ENCODE results near the gene EDAR.

Gene EDAR

GRCh38 chr2:109001201-109001600 is 12.2 kb upstream of the EDAR start:
- Histone ChIP-seq H3K36me3 (ENCODE audit: control insufficient read depth in 2 of 2, insufficient read depth in 2 of 2, low read length in 2 of 2) (no peaks in the 10 kb centered on the region), H3K9ac (ENCODE audit: low read length in 2 of 2) (no peak overlapping the region), H3K4me1 (ENCODE audit: control insufficient read depth, insufficient read depth, low read length) (no peaks in the 10 kb centered on the region), H3K27ac (ENCODE audit: low read length) (no peak overlapping the region), H3K27me3 (ENCODE audit: control insufficient read depth in 1 of 2, insufficient read depth in 2 of 2, low read length in 2 of 2) (no peaks in the 10 kb centered on the region), H3K4me3 (ENCODE audit: low read length in 2 of 2) (no peak overlapping the region), H3K9me3 (ENCODE audit: control insufficient read depth in 2 of 2, low read length in 2 of 2) (no peaks in the 10 kb centered on the region)

- Histone ChIP-seq H3K36me3 (ENCODE audit: control insufficient read depth in 2 of 2, insufficient read depth in 2 of 2, low read length in 2 of 2) (no peaks in the 10 kb centered on the region), H3K4me1 (ENCODE audit: control insufficient read depth, insufficient read depth, low read length) (no peaks in the 10 kb centered on the region), H3K27ac (ENCODE audit: low read length) (no peak overlapping the region), H3K9me3 (ENCODE audit: control insufficient read depth in 2 of 2, low read length in 2 of 2) (no peaks in the 10 kb centered on the region), H3K4me3 (ENCODE audit: low read length in 2 of 2) (no peak overlapping the region), H3K9ac (ENCODE audit: low read length in 2 of 2) (no peak overlapping the region), H3K27me3 (ENCODE audit: control insufficient read depth in 1 of 2, insufficient read depth in 2 of 2, low read length in 2 of 2) (no peaks in the 10 kb centered on the region)
Measured at GRCh38 chr2:109000738-109001137, 11.7 kb upstream of the EDAR start.

DNA sequence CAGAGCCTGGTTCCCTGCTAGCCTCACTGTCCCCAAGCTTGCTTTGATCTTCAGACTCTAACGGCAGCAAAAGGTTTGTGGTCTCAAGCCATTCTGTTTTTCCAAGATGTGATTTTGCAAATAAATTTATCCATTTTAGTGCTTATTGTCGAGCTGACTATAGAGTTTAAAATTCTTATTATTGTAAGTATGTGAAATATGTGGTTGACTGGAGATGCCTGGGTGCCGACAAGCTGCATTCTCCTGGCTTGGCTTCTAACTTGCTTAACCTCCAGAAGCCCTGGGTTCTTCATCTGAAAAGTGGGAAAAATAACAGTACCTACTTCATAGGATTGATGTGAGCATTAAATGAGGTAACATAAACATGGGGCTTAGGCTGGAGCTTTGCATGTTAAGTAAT is 9.9 kb upstream of the EDAR start:
- Histone ChIP-seq H3K27me3 (ENCODE audit: control insufficient read depth in 1 of 2, insufficient read depth in 2 of 2, low read length in 2 of 2) (peaks cover 0 to 2% of the 10 kb centered on the region in 2 donors), H3K27ac (ENCODE audit: low read length) (no peak overlapping the region), H3K9ac (ENCODE audit: low read length in 2 of 2) (no peak overlapping the region), H3K4me1 (ENCODE audit: control insufficient read depth, insufficient read depth, low read length) (no peaks in the 10 kb centered on the region), H3K36me3 (ENCODE audit: control insufficient read depth in 2 of 2, insufficient read depth in 2 of 2, low read length in 2 of 2) (no peaks in the 10 kb centered on the region), H3K9me3 (ENCODE audit: control insufficient read depth in 2 of 2, low read length in 2 of 2) (no peaks in the 10 kb centered on the region), H3K4me3 (ENCODE audit: low read length in 2 of 2) (no peak overlapping the region)

GRCh38 chr2:108994178-108994577 is 5.2 kb upstream of the EDAR start:
- Histone ChIP-seq H3K4me3 (ENCODE audit: low read length in 2 of 2) (no peak overlapping the region), H3K4me1 (ENCODE audit: control insufficient read depth, insufficient read depth, low read length) (no peaks in the 10 kb centered on the region), H3K9me3 (ENCODE audit: control insufficient read depth in 2 of 2, low read length in 2 of 2) (no peaks in the 10 kb centered on the region), H3K9ac (ENCODE audit: low read length in 2 of 2) (no peak overlapping the region), H3K27me3 (ENCODE audit: control insufficient read depth in 1 of 2, insufficient read depth in 2 of 2, low read length in 2 of 2) (peaks cover 0 to 2% of the 10 kb centered on the region in 2 donors), H3K36me3 (ENCODE audit: control insufficient read depth in 2 of 2, insufficient read depth in 2 of 2, low read length in 2 of 2) (no peaks in the 10 kb centered on the region), H3K27ac (ENCODE audit: low read length) (no peak overlapping the region)

GRCh38 chr2:108993095-108993937 is 4.3 kb upstream of the EDAR start:
- H3K4me3 ChIP-seq (ENCODE audit: low read length in 2 of 2), result no peak overlapping the region
- H3K36me3 ChIP-seq (ENCODE audit: control insufficient read depth in 2 of 2, insufficient read depth in 2 of 2, low read length in 2 of 2), result no peaks in the 10 kb centered on the region

DNA sequence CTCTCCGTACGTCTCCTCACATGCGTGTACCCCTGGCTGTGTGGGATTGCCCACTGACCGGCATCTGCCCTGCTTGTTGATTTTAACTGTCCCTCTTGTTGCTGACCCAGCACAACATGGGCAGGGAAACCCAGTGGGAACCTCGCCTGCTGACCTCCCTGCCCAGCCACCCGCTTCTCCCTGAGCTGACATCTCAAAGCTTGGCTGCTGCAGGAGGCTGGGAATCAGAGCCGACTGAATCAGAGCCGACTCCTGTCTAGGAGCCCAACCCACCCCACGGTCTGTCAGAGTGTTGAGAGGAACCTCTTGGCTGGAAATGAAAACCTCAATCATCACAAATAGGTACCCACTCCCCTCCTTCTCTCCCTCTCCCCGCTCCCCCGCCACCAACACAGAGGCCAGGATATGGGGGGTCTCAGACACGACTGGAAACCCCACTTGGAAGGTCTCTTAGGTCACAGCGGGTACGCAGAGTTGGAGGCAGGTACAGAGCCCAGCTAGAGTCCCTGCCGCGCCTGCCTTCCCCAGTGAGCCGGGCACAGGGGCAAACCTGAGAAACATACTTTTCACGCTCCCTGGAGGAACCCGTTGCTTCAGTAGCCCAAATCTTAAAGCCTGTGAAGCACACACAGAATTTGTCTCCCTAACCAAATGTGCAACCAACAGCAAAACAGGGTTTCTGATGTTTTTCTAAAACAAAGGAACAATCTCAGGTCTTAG is 784 bp downstream of the EDAR start:
- Histone ChIP-seq H3K9me3 (ENCODE audit: control insufficient read depth in 2 of 2, low read length in 2 of 2) (no peaks in the 10 kb centered on the region), H3K4me3 (ENCODE audit: low read length in 2 of 2) (no peak overlapping the region), H3K9ac (ENCODE audit: low read length in 2 of 2) (no peak overlapping the region), H3K36me3 (ENCODE audit: control insufficient read depth in 2 of 2, insufficient read depth in 2 of 2, low read length in 2 of 2) (no peaks in the 10 kb centered on the region), H3K27me3 (ENCODE audit: control insufficient read depth in 1 of 2, insufficient read depth in 2 of 2, low read length in 2 of 2) (peaks cover 4 to 10% of the 10 kb centered on the region in 2 donors), H3K27ac (ENCODE audit: low read length) (no peak overlapping the region), H3K4me1 (ENCODE audit: control insufficient read depth, insufficient read depth, low read length) (peaks cover 2% of the 10 kb centered on the region)

More at GRCh38 chr2:108993095-108993937, 4.3 kb upstream of the EDAR start:
- Histone ChIP-seq H3K4me1 (ENCODE audit: control insufficient read depth, insufficient read depth, low read length) (peaks cover 2% of the 10 kb centered on the region), H3K27me3 (ENCODE audit: control insufficient read depth in 1 of 2, insufficient read depth in 2 of 2, low read length in 2 of 2) (peaks cover 3 to 5% of the 10 kb centered on the region in 2 donors), H3K9ac (ENCODE audit: low read length in 2 of 2) (no peak overlapping the region), H3K9me3 (ENCODE audit: control insufficient read depth in 2 of 2, low read length in 2 of 2) (no peaks in the 10 kb centered on the region), H3K27ac (ENCODE audit: low read length) (no peak overlapping the region)

GRCh38 chr2:108986916-108987510 is 2.0 kb downstream of the EDAR start:
- H3K9me3 ChIP-seq (ENCODE audit: control insufficient read depth in 2 of 2, low read length in 2 of 2), result no peaks in the 10 kb centered on the region
- H3K36me3 ChIP-seq (ENCODE audit: control insufficient read depth in 2 of 2, insufficient read depth in 2 of 2, low read length in 2 of 2), result no peaks in the 10 kb centered on the region
- peaks cover 2% of the 10 kb centered on the region for H3K4me1 ChIP-seq (ENCODE audit: control insufficient read depth, insufficient read depth, low read length)
- H3K4me3 ChIP-seq (ENCODE audit: low read length in 2 of 2), result no peak overlapping the region
- peaks cover 4 to 10% of the 10 kb centered on the region in 2 donors for H3K27me3 ChIP-seq (ENCODE audit: control insufficient read depth in 1 of 2, insufficient read depth in 2 of 2, low read length in 2 of 2)
- no peak overlapping the region for H3K27ac ChIP-seq (ENCODE audit: low read length)
- no peak overlapping the region for H3K9ac ChIP-seq (ENCODE audit: low read length in 2 of 2)

DNA sequence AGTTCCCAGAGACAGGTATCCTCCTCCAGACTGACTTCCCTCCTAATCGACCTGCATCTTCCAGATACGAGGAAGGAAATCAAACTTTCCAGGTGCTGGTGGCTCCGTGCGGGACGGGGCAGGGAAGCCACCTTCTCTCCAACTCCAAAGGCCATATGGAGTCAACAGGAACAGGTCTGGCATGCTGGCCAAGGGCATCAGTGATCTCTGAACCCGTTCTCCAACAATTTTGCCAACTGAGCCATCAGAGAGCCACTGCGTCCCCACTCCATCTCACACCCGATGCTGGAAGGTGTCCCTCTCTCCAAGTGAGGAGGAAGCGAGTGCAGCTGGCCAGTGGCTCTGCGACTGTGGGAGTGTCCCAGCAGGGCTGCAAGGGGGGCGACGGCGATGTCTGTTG is 5.4 kb downstream of the EDAR start:
- Histone ChIP-seq H3K4me3 (ENCODE audit: low read length in 2 of 2) (no peak overlapping the region), H3K4me1 (ENCODE audit: control insufficient read depth, insufficient read depth, low read length) (peaks cover 4% of the 10 kb centered on the region), H3K27me3 (ENCODE audit: control insufficient read depth in 1 of 2, insufficient read depth in 2 of 2, low read length in 2 of 2) (peaks cover 3 to 7% of the 10 kb centered on the region in 2 donors), H3K9ac (ENCODE audit: low read length in 2 of 2) (no peak overlapping the region), H3K27ac (ENCODE audit: low read length) (no peak overlapping the region), H3K36me3 (ENCODE audit: control insufficient read depth in 2 of 2, insufficient read depth in 2 of 2, low read length in 2 of 2) (no peaks in the 10 kb centered on the region), H3K9me3 (ENCODE audit: control insufficient read depth in 2 of 2, low read length in 2 of 2) (no peaks in the 10 kb centered on the region)

GRCh38 chr2:108983061-108983460 is 6.0 kb downstream of the EDAR start:
- Histone ChIP-seq H3K27me3 (ENCODE audit: control insufficient read depth in 1 of 2, insufficient read depth in 2 of 2, low read length in 2 of 2) (peaks cover 2 to 3% of the 10 kb centered on the region in 2 donors), H3K27ac (ENCODE audit: low read length) (no peak overlapping the region), H3K4me1 (ENCODE audit: control insufficient read depth, insufficient read depth, low read length) (peaks cover 4% of the 10 kb centered on the region), H3K36me3 (ENCODE audit: control insufficient read depth in 2 of 2, insufficient read depth in 2 of 2, low read length in 2 of 2) (no peaks in the 10 kb centered on the region), H3K9ac (ENCODE audit: low read length in 2 of 2) (no peak overlapping the region), H3K9me3 (ENCODE audit: control insufficient read depth in 2 of 2, low read length in 2 of 2) (no peaks in the 10 kb centered on the region), H3K4me3 (ENCODE audit: low read length in 2 of 2) (no peak overlapping the region)

DNA sequence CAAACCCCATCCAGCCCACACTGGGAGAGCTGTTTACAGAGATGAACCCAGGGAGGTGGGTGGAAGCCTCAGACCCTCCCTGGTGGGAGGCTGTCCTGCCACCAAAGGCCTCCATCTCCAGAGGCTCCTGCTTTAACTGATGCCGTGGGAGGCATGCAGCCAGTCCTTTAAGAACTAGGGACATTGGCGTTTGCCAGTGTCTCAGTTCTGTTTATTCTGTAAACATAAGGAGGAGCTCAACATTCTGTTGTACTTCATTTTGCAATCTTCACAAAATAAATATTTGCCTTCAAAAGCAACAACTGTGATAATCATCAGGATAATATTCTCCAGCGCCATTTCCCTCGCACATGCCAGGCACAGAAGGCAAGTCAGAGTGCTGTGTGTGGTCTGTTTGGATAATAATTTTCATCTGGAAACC is 6.8 kb downstream of the EDAR start:
- Histone ChIP-seq H3K36me3 (ENCODE audit: control insufficient read depth in 2 of 2, insufficient read depth in 2 of 2, low read length in 2 of 2) (no peaks in the 10 kb centered on the region), H3K27ac (ENCODE audit: low read length) (no peak overlapping the region), H3K4me1 (ENCODE audit: control insufficient read depth, insufficient read depth, low read length) (peaks cover 4% of the 10 kb centered on the region), H3K9ac (ENCODE audit: low read length in 2 of 2) (no peak overlapping the region), H3K9me3 (ENCODE audit: control insufficient read depth in 2 of 2, low read length in 2 of 2) (no peaks in the 10 kb centered on the region), H3K4me3 (ENCODE audit: low read length in 2 of 2) (no peak overlapping the region), H3K27me3 (ENCODE audit: control insufficient read depth in 1 of 2, insufficient read depth in 2 of 2, low read length in 2 of 2) (no peaks in the 10 kb centered on the region)

Measured in stomach smooth muscle (tissue), 2 donors.